GM08714 (cell line): Measurements from ENCODE around the gene SS18.

Source experiments
- H3K4me3 ChIP-seq: fragments of 200-500 bp; sonication (Bioruptor generic); 2 replicates; pipeline ENCODE4 v1.5.1; 2014; ENCODE audit warnings: mild to moderate bottlenecking, low read length, inconsistent platforms
- ZNF274 ChIP-seq: IDR thresholded peaks from 2 replicates; pipeline ENCODE4 v1.6.1; 2012; ENCODE audit warnings: mild to moderate bottlenecking, low read depth, low read length

SS18 gene

DNA sequence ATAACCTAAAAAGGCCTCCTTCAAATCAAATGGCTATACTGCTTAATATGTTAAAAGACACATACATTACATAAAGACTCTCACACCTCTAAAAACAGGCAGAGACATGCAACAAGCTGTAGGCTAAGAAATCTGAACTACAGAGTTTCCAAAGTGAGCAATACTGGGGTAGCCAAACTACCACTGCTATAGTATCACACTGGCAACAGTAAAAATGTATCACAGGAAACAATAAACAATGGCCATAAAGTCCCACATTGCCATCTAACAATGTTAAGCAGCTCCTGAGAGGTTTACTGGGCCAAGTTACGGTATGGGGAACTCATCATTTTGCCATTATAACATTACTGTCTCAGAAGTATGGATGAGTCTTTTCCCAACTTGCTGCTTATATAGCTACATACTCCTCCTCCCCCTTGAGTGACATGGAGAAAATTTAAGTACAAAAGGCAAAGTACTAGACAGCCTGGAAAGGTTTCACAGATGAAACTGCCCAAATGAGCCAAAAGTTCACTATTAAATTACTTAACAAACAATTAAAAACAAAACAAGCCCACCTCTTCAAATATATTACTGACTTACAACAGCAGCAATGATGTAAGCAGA is 50.3 kb downstream of the SS18 start:
- TF ChIP-seq ZNF274: no peak

DNA sequence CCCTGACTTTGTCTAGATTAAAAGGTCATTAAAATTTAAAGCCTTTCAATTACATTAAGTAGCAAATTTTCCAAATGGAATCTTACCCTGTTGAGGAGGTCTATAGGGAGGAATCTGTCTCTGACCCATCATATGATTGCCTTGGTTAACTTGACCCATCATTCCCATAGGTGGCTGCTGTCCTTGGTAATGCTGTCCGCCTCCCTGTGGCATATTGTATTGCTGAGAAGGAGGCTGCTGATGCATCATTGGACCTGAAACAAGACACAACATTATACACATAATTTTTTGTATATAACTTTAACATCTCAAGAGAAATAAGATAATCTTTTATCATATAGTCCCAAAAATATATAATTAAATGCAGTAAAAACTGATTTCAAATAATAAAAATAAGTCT is 51.2 kb downstream of the SS18 start:
- TF ChIP-seq ZNF274: no peak
- H3K4me3 ChIP-seq: no peak overlapping the region

More for the DNA sequence above, 50.3 kb downstream of the SS18 start:
- no peak overlapping the region for H3K4me3 ChIP-seq

DNA sequence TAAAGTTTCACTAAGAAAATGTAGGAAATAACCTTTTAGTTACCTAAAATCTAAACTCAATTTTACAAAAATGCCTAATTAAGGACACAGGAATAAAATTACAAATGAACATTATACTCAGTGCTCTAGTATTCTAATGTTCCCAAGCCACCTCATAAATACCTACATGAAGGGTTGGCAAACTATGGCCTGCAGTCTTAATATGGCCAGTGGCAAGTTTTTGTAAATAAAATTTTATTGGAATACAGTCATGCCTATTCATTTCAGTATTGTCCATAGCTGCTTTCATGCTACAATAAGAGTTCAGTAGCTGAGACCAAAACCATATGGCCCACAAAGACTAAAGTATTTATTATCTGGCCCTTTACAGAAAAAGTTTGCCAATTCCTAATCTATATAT is 53.8 kb downstream of the SS18 start:
- H3K4me3 ChIP-seq: no peak overlapping the region
- TF ChIP-seq ZNF274: no peak

DNA sequence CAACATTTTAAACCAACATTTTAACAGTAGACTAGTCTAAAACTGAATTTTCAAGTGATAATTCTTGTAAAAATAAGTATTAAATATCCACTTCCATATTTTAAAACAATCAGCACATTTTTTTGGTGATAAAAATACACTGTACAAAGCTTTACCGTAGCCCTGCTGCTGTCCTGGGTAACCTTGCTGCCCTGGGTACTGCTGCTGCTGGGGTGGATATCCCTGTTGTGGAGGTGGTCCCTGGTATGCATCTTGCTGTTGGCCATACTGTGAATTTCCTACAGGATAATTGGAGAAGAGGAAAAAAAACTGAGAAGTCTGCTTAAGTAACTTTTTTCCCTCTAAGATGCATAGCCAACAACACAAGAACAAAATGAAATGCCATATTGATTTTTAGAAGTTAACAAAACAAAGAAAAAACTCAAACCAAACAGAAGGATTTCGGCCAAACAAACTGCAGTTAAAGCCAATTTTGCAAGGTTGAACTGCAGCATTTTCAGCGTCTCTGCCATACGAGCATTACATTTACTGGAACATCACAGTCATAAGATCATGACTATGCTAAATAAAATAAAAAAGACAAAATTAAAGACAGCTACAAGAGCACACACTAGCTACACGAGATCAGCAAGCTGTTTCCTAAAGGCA is 55.4 kb downstream of the SS18 start:
- TF ChIP-seq ZNF274: no peak
- no peak overlapping the region for H3K4me3 ChIP-seq

DNA sequence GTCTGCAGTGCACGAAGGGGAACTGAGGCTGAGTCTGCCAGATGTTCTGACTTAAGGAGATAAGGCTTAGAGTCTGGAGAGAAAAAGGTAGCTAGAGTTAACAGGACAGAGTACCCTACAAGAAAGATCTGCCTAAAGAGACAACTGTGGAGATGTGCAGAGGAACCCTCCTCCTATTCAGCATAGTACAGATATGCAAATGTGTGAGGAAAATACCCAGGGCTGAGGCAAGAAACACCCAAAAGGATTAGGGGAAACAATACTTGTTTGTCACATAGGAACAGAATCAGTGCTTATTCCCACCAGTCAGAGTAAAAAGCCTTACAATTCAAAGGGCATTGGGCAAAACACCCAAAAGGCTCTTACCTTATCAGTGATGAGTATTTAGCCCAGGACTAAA is 67.8 kb downstream of the SS18 start:
- no peak overlapping the region for H3K4me3 ChIP-seq
- no peak for TF ChIP-seq ZNF274

DNA sequence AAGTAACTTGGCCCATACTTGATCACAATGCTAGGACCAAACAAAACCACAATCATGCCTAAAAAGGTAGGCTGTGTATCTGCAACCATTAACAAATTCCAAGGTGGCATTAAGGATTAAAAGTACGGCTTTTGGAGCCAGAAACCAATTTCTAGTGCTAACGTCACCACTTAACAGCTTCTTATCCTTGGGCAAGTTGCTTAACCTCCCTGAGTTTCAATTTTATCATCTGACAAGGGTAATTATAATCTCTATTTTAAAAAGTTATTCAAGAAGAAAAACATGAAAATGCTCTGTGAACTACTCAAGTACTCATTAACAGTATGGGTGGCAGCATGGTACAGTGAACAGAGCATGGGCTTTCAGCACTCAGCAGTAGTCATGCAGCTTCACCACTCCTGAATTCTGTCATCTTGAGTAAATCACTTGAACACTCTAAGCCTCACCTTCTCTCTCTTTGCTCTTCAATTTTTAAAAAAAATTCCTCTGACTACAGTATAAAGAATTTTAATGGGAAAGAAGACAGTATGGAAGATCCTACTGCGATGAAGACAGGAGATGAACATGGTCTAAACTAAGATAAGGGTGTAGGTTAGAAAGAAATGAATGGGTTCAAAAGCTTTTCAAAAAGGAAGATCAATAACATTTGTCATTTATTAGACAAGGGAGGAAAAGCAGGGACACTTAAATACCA is 69.2 kb downstream of the SS18 start:
- H3K4me3 ChIP-seq: no peak overlapping the region
- TF ChIP-seq ZNF274: no peak

DNA sequence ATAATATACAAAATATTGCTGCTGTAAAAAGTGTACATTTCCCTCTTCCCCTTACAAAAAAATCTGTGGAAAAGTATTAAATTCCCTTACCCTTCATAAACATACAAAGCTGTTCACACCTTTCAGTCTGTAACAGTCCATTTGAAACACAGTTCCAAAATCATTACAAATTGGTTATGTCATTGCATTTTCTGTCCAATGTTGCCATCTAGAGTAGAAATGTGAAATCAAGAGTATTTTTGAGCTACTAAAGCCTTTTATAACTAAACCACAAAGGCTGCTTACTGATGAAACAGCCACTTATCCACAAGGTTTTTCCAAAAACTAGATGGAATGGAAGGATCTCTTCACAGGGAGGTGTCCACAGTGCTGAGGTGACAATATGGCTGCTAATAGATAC is 72.5 kb downstream of the SS18 start:
- TF ChIP-seq ZNF274: no peak
- no peak overlapping the region for H3K4me3 ChIP-seq

DNA sequence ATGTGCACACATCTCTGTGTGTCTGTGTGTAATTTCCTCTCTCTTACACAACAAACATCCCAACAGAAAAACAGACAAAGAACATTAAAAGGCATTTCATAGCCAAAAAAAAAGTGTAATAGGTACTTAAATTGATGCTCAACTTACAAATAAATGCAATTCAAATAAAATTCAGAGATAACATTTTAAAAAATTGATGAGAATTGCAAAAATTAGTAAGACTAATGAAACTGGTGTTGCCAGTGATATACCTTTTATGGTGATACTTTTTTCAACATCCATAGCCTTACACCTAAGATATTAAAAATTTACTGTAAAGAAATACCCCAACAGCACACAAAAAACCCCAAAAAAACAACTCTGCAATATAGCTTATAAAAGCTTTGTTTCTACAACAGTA is 76.0 kb downstream of the SS18 start:
- H3K4me3 ChIP-seq: no peak overlapping the region
- TF ChIP-seq ZNF274: no peak

DNA sequence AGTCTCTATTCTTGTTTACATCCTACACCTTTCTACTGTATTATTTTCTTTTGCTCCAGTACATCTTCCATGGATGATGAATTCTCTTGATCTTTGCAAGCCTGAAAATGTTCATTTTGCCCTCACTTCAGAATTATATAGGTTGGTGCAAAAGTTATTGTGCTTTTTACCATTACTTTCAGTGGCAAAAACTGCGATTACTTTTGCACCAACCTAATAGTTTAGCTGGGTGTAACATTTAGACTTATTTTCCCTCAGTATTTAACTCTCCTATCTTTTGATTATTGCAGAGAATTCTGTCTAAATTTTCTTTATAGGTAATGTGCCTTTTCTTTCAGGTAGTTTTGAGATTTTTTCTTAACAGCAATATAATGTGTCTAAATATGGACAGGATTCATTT is 81.8 kb downstream of the SS18 start:
- no peak overlapping the region for H3K4me3 ChIP-seq
- no peak for TF ChIP-seq ZNF274

DNA sequence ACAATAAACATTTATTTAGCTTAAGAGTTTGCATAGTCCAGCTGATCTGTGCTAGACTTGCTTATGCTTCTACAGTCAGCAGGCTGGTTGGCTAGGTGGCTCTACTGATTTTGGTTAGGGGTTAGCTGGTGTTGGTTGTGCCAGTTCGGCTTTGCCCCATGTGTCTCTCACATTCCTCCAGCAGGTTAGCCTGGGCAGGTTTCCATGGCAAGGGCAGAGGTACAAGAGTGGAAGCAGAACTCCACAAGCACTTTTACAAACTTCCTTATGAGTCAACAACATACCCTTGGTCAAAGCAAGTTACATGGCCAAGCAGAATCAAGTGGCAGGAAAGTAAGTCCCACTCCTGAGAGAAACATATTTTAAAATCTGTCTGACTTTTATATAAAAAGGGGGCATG is 82.3 kb downstream of the SS18 start:
- TF ChIP-seq ZNF274: no peak
- H3K4me3 ChIP-seq: no peak overlapping the region

DNA sequence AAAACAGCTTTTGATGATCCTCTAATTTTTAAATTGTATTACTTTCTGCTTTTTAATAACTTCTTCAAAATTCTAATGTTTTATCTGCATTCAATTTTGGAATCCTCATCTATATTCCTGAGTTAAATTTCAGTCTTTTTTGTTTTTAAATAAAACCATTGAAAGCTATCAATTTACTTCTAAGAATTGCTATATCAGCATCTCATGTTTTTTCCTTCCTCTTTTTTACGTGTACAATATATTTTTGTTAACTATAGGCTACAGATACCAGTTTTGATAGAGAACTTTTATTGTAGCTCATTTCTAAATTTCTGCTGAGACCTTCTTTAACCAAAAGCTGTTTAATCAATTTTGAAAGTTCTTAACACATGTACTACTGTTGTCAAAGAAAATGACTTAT is 84.5 kb downstream of the SS18 start:
- no peak for TF ChIP-seq ZNF274
- no peak overlapping the region for H3K4me3 ChIP-seq

DNA sequence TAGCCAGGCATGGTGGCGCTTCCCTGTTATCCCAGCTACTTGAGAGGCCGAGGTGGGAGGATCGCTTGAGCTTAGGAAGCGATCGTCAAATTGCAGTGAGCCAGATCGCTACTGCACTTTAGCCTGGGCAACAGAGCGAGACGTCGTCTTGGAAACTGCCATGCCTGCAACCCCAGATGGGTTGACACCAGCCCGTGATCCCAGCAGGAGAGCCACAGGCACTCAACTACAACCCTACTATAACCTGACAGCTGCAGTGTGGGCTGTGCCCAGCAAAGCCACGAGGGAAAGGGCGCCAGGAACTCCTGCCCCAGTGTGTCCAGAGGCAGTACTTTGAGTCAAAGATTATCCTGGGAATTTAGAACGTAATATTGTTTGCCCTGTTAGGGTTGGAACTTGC is 85.6 kb downstream of the SS18 start:
- no peak overlapping the region for H3K4me3 ChIP-seq
- TF ChIP-seq ZNF274: no peak

DNA sequence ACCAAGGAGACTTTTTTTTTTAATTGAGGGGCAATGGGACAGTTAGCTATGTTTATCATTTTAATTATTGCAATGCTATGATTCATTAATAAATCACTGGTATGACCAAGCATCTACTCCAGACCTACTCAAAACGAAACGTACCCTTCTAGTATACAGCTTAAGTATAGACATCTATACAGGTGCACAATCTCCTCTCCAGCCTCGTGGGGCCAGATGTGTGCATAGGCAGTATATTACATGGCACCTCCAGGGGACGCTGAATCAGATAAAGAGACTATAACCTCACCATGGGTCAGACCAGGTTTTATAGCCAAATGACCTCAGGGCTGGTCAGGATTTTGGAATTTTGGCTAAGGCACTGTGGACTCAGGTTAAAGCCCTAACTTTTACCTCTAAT is 86.6 kb downstream of the SS18 start:
- TF ChIP-seq ZNF274: no peak
- H3K4me3 ChIP-seq: no peak overlapping the region

DNA sequence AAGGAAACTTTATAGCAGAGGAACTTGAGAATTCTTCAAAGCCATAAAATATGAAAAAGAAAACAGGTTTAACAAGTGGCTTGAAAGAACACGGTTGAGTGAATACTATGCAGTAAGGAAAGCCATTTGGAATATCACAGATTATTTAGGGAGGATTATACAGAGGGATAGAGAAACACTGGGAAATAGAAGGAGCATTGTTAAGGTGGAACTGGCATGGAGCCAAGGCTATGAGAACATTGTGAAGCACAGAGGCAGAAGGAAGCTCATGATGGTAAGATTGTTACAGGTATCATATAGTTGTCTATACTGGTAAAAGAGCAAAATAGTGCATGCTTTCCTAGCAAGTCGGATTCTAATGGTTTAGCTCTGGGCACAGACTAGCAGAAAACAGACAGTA is 87.1 kb downstream of the SS18 start:
- no peak overlapping the region for H3K4me3 ChIP-seq
- no peak for TF ChIP-seq ZNF274

DNA sequence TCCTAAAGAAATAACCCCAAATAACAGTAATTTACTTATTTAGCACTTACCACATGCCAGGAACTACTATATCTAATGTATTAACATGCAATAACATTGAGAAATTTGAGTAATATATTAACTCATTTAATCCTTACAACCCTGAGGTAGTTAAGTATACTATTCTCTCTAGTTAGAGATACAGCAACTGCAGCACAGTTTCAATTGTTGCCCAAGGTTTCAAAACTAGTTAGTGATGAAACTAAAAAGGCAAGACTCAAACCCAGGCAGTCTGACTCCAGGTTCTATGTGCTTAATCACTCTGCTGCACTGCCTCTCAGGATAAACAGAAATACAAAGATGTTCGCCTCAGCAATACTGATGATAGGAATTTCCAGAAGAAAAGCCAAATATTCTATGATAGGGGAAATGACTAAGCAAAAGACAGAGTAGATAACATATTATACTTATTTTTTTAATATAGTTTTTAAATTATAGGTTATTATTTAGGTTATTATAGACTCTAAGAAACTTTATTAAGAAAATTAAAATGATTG is 88.0 kb downstream of the SS18 start:
- TF ChIP-seq ZNF274: no peak
- no peak overlapping the region for H3K4me3 ChIP-seq

DNA sequence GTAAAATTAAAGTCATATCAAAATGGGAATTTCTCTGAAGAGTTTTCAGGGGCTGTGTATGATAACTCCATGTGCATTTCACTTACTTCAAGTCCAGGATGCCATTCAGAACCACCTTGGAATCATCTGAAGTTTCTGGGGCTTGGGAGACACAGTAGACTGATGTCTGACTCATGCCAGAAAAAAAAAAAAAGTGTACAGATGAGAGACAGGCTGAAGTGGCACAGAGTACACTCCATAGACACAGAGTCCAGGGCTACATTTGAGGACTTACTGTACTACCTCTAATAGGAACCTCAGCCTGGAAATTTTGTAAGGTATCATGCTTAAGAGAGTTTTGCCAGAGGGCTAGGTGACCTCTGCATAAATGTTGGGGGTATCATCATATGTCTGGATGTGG is 92.0 kb downstream of the SS18 start:
- no peak overlapping the region for H3K4me3 ChIP-seq
- no peak for TF ChIP-seq ZNF274
